Right kidney (tissue), 9 donors: ENCODE data around the gene XPO1.
"Not testable (repeated sequence)": the region's sequence is repeated elsewhere in the genome, so short reads cannot be mapped to it uniquely, and the experiment has no call there.

Experiments
- DNase-seq: peaks from one replicate; pipeline ENCODE4 v3.0.0-alpha.2; 2016
- long read RNA-seq, 8 donors: transcript quantifications; one replicate each; lab custom pipeline, GENCODE V29; 2026

Gene XPO1, protein sequence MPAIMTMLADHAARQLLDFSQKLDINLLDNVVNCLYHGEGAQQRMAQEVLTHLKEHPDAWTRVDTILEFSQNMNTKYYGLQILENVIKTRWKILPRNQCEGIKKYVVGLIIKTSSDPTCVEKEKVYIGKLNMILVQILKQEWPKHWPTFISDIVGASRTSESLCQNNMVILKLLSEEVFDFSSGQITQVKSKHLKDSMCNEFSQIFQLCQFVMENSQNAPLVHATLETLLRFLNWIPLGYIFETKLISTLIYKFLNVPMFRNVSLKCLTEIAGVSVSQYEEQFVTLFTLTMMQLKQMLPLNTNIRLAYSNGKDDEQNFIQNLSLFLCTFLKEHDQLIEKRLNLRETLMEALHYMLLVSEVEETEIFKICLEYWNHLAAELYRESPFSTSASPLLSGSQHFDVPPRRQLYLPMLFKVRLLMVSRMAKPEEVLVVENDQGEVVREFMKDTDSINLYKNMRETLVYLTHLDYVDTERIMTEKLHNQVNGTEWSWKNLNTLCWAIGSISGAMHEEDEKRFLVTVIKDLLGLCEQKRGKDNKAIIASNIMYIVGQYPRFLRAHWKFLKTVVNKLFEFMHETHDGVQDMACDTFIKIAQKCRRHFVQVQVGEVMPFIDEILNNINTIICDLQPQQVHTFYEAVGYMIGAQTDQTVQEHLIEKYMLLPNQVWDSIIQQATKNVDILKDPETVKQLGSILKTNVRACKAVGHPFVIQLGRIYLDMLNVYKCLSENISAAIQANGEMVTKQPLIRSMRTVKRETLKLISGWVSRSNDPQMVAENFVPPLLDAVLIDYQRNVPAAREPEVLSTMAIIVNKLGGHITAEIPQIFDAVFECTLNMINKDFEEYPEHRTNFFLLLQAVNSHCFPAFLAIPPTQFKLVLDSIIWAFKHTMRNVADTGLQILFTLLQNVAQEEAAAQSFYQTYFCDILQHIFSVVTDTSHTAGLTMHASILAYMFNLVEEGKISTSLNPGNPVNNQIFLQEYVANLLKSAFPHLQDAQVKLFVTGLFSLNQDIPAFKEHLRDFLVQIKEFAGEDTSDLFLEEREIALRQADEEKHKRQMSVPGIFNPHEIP (N-terminal part only)
- long read RNA-seq, donor 1, full-length matches to known transcripts, result 15 of 22 reads
- long read RNA-seq, donor 1, partial matches to known transcripts, result 7 of 22 reads
- long read RNA-seq, donor 1, other reads (novel, unspliced or antisense), result 0 of 22 reads
- long read RNA-seq, donor 2, full-length matches to known transcripts, result 6 of 22 reads
- long read RNA-seq, donor 2, partial matches to known transcripts, result 16 of 22 reads
- long read RNA-seq, donor 2, other reads (novel, unspliced or antisense), result 0 of 22 reads
- long read RNA-seq, donor 3, full-length matches to known transcripts, result 4 of 9 reads
- long read RNA-seq, donor 3, partial matches to known transcripts, result 5 of 9 reads
- long read RNA-seq, donor 3, other reads (novel, unspliced or antisense), result 0 of 9 reads
- long read RNA-seq, donor 4, full-length matches to known transcripts, result 21 of 40 reads
- long read RNA-seq, donor 4, partial matches to known transcripts, result 19 of 40 reads
- long read RNA-seq, donor 4, other reads (novel, unspliced or antisense), result 0 of 40 reads
- long read RNA-seq, donor 5, full-length matches to known transcripts, result 9 of 21 reads
- long read RNA-seq, donor 5, partial matches to known transcripts, result 12 of 21 reads
- long read RNA-seq, donor 5, other reads (novel, unspliced or antisense), result 0 of 21 reads
- long read RNA-seq, donor 6, full-length matches to known transcripts, result 15 of 59 reads
- long read RNA-seq, donor 6, partial matches to known transcripts, result 44 of 59 reads
- long read RNA-seq, donor 6, other reads (novel, unspliced or antisense), result 0 of 59 reads
- long read RNA-seq, donor 7, full-length matches to known transcripts, result 16 of 69 reads
- long read RNA-seq, donor 7, partial matches to known transcripts, result 53 of 69 reads
- long read RNA-seq, donor 7, other reads (novel, unspliced or antisense), result 0 of 69 reads
- long read RNA-seq, donor 8, full-length matches to known transcripts, result 16 of 22 reads
- long read RNA-seq, donor 8, partial matches to known transcripts, result 6 of 22 reads
- long read RNA-seq, donor 8, other reads (novel, unspliced or antisense), result 0 of 22 reads

DNA sequence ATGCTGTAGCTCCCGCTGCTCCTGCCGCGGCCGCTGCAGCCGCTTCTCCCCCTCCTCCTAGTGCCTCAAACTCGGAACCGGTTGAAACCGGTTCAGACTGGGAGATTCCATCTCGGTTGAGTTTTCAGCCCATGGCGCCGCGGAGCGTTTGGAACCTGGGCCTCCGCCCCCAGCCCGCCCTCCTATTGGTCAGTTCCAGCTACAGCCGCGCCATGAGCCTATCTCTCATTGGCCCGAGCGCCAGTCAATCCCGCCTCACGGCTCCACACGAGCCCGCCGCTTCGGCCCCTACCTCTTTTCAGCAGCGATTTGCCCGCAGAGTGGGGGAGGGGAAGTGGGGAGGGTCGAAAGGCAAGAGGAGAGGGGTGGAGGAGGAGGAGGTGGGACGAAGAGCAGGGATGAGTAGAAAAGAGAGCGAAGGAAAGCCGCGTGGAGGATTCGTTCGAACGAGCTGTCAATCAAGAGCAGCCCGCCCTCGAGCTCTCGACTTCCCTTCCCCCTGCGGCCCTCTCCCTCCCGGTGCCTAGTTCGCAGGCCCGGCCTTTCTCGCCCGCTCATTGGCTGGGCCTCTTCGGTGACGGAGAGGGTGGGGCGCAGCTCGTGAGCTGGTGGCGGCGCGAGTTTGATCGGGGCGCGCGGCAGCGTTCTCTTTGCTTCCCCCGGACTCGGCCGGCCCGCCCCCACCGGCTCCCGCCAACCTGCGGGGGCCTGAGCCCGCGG, at the start of gene XPO1:
TSS of gene XPO1 (minus strand) at position 157 of the 720 bp plus-strand sequence. CDS start 4,459 bp downstream, outside the sequence.
- peak; percentile 95 for DNase-seq

DNA sequence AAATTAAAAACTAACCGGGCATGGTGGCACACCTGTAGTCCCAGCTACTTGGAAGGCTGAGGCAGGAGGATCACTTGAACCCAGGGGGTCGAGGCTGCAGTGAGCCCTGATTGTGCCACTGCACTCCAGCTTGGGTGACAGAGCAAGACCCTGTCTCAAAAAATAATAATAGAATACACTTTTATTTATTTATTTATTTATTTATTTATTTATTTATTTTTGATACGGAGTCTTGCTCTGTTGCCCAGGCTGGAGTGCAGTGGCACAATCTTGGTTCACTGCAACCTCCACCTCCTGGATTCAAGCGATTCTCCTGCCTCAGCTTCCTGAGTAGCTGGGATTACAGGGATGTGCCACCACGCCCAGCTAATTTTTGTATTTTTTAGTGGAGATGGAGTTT, 48.8 kb upstream of the XPO1 start:
- DNase-seq, result not testable (repeated sequence)

DNA sequence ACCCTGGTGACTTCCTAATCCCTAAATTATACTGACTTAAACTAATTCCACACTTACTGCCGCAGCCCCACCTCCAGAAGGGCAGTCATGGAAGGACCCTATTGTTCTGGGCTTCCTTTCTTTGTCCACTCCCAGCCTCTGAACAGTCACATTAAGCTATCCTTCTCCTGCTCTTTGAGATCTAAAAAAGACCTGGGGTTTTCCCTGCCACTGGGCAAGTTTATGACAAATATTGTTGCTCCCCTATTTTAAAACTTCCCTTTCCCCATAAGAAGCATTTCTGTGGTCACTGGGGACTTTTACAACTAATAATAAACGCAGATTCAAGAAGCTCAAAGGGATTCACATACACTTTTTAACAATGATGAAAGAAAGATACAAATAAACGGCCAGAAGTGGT, 47.2 kb upstream of the XPO1 start:
- DNase-seq, result no peak

DNA sequence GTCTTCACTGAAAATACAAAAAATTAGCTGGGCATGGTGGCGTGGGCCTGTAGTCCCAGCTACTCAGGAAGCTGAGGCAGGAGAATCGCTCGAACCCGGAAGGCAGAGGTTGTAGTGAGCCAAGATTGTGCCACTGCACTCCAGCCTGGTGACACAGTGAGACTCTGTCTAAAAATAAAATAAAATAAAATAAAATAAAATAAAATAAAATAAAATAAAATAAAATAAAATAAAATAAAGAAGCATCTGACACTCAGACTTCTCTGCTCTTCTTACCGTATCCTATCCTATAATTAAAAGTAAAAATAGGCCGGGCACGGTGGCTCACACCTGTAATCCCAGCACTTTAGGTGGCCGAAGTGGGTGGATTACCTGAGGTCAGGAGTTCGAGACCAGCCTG, 46.2 kb upstream of the XPO1 start:
- not testable (repeated sequence) for DNase-seq

DNA sequence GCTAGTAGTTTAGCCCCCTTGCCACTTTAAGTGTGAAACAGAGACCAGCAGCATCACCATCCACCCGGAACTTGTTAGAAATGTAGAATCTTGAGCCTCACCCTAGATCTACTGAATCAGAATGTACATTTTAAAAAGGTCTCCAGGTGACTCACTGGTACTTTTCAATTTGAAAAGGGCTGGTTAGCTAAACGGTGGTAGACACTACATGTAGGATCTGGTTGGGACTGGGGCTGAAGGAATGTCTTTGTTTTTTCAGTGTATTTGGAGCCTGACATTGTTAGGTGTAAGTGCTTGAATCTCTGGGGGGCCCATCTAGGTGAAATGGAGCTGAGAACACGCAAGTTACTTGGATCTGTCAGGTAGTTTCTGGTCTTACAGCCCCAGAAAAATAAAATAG, 44.0 kb upstream of the XPO1 start:
- DNase-seq, result no peak

DNA sequence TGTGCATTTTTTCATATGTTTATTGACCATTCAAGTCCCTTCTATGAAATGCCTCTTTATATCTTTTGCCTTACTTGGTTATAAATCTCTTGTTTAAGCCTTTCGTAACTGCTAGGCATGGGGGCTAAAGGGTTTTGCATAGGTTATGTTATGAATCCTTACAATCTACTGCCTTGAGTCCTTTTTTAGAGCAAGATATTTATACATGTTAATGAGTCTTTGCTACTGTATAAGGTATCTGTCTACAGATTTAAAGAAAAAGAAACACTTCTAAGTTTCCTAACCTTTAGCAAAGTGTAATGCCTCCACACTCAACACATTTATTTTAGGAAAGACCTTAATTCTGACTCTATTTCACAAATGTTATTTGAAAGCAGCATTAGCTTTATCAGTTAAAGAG, 43.6 kb upstream of the XPO1 start:
- no peak for DNase-seq

DNA sequence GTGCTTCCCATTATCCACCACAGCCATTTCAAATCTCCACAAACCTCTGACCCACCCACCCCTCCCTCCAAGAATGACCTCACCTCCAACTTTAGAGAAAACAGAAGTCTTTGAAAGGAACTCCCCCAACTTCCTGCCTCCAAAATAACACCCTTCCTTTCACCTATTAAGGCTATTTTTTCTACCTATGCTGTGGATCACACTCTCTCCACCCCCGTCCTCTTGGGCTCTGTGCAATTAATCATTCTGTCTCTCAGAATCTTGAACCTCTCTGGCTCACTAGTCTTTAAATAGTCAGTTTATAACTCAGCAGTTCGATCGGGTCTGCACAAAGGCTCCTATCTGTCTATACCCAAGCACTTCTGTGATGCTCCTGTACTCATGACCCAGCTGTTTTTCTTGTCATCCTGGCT, 37.3 kb upstream of the XPO1 start:
- no peak for DNase-seq

DNA sequence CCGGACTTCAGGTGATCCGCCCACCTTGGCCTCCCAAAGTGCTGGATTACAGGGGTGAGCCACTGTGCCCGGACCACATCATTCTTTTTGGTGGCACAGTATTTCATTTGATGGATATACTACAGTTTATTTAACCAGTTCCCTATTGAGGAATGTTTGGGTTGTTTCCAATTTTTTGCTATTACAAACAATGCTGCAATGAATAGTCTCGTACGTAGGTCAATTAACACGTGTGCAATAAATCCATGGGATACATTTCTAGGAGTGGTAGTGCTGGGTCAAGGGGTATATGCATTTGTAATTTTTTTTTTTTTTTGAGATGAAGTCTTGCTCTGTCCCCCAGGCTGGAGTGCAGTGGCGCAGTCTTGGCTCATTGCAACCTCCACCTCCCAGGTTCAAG, 28.4 kb upstream of the XPO1 start:
- DNase-seq, result no peak

DNA sequence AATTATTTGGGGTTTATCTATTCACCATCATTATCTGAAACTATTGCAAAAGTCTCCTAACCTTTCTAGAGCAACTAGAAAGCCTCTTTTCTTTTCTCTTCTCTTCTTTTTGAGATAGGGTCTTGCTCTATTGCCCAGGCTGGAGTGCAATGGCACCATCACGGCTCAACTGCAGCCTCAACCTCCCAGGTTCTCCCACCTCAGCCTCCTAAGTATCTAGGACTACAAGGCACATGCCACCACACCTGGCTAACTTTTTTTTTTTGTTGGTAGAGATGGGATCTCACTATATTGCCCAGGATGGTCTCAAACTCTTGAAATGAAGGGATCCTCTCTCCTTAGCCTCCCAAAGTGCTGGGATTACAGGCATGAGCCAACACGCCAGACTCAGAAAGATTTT, 24.5 kb upstream of the XPO1 start:
- DNase-seq, result no peak

DNA sequence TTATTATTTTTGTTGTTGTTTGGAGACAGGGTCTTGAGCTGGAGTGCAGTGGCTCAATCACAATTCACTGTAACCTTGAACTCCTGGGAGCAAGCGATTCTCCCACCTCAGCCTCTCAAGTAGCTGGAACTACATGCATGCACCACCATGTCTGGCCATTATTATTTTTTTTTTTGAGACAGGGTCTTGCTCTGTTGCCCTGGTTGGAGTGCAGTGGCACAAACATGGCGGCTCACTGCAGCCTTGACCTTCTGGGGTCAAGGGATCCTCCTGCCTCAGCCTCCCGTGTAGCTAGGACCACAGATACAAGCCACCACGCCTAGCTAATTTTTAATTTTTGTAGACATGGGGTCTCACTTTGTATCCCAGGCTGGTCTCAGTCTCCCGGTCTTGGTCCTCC, 20.0 kb upstream of the XPO1 start:
- no peak for DNase-seq

DNA sequence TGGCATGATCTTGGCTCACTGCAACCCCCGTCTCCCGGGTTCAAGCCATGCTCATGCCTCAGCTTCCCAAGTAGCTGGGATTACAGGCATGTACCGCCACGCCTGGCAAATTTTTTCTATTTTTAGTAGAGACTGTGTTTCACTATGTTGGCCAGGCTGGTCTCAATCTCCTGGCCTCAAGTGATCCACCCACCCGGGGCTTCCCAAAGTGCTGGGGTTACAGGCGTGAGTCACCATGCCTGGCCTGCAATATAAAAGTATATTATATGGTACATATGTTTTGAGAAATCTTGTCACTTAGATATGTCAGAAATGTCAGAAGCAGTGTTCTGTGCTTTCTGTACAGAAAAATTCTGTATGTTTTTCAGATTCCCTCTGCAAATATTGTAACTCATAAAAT, 19.2 kb upstream of the XPO1 start:
- no peak for DNase-seq

DNA sequence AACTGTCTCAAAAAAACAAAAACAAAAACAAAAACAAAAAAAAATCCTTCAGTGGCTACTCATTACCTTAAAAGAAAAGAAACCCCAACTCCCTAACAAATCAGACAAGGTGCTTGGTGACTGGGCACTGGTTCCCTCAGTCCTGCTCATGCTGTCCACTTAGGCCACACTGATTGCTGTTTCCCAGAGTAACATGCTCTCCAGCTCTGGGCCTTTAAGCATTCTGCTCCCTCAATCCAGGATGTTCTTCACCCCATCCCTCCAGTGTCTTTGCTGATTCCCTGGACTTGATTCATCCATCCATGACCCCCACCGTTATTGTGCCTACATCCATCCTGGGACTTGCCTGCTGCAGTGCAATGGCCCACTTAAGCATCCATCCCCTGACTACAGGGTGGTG, 16.4 kb upstream of the XPO1 start:
- DNase-seq, result no peak

DNA sequence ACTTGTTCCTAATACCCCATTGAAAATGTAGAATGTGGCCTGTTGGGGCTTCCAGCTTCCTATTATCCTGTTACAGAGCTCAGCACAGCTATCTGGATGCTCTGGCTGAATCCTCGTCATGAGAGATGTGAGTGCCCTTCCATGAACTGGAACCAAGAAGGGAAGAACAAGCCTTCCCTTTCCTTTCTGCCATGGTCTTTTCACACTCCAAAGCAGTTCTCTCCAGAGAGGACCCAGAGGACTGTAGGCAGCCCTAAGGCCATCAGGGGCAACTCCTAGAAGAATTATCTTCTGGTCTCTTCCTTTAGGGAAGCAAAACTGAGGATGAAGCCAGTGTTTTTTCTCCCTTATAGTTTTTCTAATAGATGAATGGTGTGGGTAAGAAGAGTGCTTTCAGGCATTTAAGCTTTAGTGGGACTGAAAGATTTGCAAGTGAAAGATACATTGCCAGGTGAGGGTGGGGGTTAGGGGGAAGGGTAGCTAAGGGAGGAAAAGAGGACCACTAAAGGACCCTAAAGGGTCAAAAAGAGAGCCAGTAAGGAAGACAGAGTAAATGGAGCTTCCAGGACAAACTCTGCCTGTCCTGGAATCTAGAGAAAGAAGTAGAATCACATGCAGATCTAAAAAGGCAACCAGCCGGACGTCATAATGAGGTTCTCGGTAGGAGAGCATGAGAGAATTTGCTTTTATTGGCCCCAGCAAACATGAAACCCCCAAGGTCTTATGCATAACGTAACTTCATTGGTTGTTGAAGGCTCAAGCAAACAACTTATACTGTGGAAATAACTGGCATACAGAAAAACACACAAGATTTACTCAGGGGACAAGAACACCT, 12.4 kb upstream of the XPO1 start:
- DNase-seq, result no peak

DNA sequence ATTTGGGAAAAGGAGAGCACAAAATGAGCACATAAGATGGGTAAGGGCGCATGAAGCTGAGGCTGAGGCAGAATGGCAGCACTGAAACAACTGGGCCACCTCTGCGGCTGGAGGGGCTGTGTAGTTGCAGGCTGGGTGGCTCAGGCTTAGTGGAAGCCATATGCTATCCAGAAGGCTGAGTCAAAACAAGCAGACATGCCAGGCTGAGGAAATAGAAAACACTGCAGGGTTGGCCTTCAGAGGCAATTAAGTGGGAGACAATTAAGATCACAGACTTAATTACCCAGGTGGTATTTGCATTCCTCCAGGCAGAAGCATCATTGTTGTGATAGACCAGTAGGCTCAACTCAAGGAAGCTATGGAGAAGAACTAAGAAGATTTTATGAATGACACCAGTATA, 11.4 kb upstream of the XPO1 start:
- DNase-seq, result no peak

DNA sequence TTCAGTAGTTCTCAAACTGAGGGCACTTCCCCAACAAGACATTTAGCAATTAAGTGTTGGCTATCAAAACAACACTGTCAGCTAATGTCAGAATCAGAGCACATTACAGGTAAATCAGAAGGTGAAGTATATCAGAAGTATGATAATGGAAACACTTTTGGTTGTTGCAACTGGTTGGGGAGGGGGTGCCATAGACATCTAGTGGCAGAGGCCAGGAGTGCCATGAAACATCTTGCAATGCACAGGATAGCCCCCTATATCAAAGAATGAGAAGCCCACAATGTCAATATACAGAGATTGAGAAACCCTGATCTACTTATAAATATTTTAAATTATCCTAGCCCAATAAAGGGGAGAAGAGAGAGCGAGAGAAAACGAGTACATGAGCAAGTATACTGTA, 4.9 kb upstream of the XPO1 start:
- no peak for DNase-seq

DNA sequence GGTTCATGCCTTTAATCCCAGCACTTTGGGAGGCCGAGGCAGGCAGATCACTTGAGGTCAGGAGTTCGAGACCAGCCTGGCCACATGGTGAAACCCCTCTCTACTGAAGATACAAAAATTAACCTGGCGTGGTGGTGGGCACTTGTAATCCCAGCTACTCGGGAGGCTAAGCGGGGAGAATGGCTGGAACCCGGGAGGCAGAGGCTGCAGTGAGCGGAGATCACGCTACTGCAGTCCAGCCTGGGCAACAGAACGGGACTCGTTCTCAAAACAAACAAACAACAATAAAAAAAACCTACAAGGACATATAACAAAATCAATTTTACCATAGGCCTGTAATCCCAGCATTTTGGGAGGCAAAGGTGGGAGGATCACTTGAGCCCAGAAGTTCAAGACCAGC, 2.0 kb upstream of the XPO1 start:
- DNase-seq, result not testable (repeated sequence)

DNA sequence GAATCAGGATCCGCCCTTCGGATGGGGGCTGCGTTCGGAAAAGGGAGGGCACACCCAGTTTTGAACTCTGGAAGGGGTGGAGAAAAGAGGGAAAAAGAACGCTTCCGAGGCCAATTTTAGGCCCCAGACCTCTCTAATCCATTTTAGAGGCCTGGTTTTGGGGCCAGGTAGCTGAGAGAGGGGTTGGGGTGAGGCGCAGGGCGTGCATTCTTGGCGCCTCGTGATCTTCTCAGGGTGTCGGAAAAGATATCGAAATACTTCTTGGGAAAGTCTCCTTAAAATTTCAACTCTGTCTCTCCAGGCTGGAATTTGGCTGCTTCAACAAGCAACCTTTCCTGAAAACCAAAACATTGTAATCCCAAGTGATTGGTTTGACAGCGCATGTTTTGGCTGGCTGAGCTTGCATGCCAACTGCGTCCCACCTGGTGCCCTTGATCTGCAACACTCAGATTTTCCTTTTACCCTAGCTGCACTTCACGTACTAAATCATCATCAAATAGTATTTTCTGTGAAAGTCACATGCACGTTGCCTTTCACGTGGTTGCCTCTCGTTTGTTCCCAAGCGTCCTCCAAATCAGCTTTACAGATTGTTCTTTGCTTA, 864 bp upstream of the XPO1 start:
- DNase-seq, result peak; percentile 92

DNA sequence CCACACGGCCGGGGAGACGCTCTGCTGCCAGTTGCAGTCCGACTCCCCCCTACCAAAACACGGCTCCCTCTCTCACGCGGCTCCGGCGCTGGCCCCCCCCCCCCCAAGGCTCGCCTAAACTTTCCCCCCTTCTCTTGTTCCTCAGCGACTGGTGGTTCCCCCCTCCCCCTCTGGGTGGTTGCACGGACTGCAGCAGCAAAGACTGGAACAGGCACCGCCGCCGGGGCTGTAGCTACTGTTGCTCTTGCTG, 281 bp downstream of the XPO1 start:
- DNase-seq, result no peak
